Calu3 (cell line): Measurements from ENCODE around the gene EBNA1BP2. TPM values are rescaled to one million over a fixed set of nuclear protein-coding genes. Genes with fewer than 3 reads are reported as not detected.
A peak's percentile ranks its signal among the peaks of the same experiment; 100 is the strongest.

ENCODE experiments used
- BruUV-seq: library from RNA; stranded (reverse); fragments of 400-500 nt; replicated peaks from 2 replicates; lab custom pipeline; 2021; lab: Mats Ljungman, UMichigan
- CTCF ChIA-PET: fragments of 300-600 bp; sonication (Branson Sonifier 250); formaldehyde crosslinking; loops from one replicate; lab custom pipeline; 2022; ENCODE audit warnings: antibody characterized with exemption; lab: Charles Lee
- DNase-seq: peaks from one replicate; pipeline ENCODE4 v3.0.0; 2022
- H3K27ac Mint-ChIP-seq: one replicate; pipeline ENCODE4 v1.8.0; 2022; ENCODE audit warnings: mixed read lengths; ENCODE audit not compliant: unreplicated experiment
- H3K27me3 Mint-ChIP-seq: one replicate; pipeline ENCODE4 v1.8.0; 2022; ENCODE audit warnings: mixed read lengths; ENCODE audit not compliant: unreplicated experiment
- H3K36me3 Mint-ChIP-seq: one replicate; pipeline ENCODE4 v1.8.0; 2022; ENCODE audit warnings: mild to moderate bottlenecking, moderate library complexity, mixed read lengths; ENCODE audit not compliant: insufficient read depth, unreplicated experiment
- H3K4me1 Mint-ChIP-seq: one replicate; pipeline ENCODE4 v1.8.0; 2022; ENCODE audit warnings: mild to moderate bottlenecking, low read depth, mixed read lengths; ENCODE audit not compliant: unreplicated experiment
- H3K4me3 Mint-ChIP-seq: one replicate; pipeline ENCODE4 v1.8.0; 2022; ENCODE audit warnings: mild to moderate bottlenecking, low read depth, moderate library complexity, mixed read lengths; ENCODE audit not compliant: unreplicated experiment
- H3K9me3 Mint-ChIP-seq: one replicate; pipeline ENCODE4 v1.8.0; 2022; ENCODE audit warnings: low read depth, mixed read lengths; ENCODE audit not compliant: unreplicated experiment
- intact Hi-C: fragments of 100-400 bp; cut with micrococcal nuclease; formaldehyde crosslinking; loops from one replicate; pipeline ENCODE4 v1.10.0; 2022; ENCODE audit not compliant: unreplicated experiment
- total RNA-seq: library from RNA; stranded (reverse); gene quantifications from 2 replicates; pipeline ENCODE4 v1.2.3, GENCODE V29; 2022
- TF ChIP-seq, protein P1 (sequence below): fragments of 200-600 bp; IDR thresholded peaks from one replicate; pipeline ENCODE4 v1.8.0; 2022; ENCODE audit warnings: antibody characterized with exemption; ENCODE audit not compliant: unreplicated experiment

Gene EBNA1BP2
- total RNA-seq, 1 experiment from 2014 or later = 132 TPM

GRCh38 chr1:43184388-43184787, 12.3 kb upstream of the EBNA1BP2 start:
- no TSS peak for BruUV-seq
- intact Hi-C loops = no loop called here
- no peaks in the 10 kb centered on the region for H3K27me3 Mint-ChIP-seq
- H3K27ac Mint-ChIP-seq = no peak overlapping the region
- H3K9me3 Mint-ChIP-seq = no peaks in the 10 kb centered on the region
- TF ChIP-seq, protein P1, sequence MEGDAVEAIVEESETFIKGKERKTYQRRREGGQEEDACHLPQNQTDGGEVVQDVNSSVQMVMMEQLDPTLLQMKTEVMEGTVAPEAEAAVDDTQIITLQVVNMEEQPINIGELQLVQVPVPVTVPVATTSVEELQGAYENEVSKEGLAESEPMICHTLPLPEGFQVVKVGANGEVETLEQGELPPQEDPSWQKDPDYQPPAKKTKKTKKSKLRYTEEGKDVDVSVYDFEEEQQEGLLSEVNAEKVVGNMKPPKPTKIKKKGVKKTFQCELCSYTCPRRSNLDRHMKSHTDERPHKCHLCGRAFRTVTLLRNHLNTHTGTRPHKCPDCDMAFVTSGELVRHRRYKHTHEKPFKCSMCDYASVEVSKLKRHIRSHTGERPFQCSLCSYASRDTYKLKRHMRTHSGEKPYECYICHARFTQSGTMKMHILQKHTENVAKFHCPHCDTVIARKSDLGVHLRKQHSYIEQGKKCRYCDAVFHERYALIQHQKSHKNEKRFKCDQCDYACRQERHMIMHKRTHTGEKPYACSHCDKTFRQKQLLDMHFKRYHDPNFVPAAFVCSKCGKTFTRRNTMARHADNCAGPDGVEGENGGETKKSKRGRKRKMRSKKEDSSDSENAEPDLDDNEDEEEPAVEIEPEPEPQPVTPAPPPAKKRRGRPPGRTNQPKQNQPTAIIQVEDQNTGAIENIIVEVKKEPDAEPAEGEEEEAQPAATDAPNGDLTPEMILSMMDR = no peak
- DNase-seq = no peak
- no peaks in the 10 kb centered on the region for H3K4me1 Mint-ChIP-seq
- no peaks in the 10 kb centered on the region for H3K36me3 Mint-ChIP-seq
- CTCF ChIA-PET = no interaction called here
- no peak overlapping the region for H3K4me3 Mint-ChIP-seq

DNA sequence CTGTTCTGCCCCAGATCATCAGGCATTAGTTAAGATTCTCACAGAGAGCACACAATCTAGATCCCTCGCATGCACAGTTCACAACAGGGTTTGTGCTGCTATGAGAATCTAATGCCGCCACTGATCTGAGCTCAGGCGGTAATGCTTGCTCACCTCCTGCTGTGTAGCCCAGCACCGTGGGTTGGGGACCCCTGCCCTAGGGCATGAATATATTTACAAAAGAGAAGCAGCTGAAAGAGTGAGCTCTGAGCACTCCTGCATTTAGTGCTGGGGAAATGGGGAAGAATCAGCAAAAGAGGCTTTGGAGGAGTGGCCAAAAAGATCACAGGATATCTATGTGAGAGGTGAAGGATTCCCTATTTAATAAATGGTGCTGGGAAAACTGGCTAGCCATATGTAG, 5.6 kb upstream of the EBNA1BP2 start:
- H3K27me3 Mint-ChIP-seq = peaks cover 15% of the 10 kb centered on the region
- CTCF ChIA-PET = no interaction called here
- no peaks in the 10 kb centered on the region for H3K9me3 Mint-ChIP-seq
- peaks cover under 1% of the 10 kb centered on the region for H3K36me3 Mint-ChIP-seq
- no TSS peak for BruUV-seq
- DNase-seq = no peak
- TF ChIP-seq, protein P1 = no peak
- H3K4me1 Mint-ChIP-seq = no peaks in the 10 kb centered on the region
- no peak overlapping the region for H3K4me3 Mint-ChIP-seq
- intact Hi-C loops = no loop called here
- no peak overlapping the region for H3K27ac Mint-ChIP-seq

DNA sequence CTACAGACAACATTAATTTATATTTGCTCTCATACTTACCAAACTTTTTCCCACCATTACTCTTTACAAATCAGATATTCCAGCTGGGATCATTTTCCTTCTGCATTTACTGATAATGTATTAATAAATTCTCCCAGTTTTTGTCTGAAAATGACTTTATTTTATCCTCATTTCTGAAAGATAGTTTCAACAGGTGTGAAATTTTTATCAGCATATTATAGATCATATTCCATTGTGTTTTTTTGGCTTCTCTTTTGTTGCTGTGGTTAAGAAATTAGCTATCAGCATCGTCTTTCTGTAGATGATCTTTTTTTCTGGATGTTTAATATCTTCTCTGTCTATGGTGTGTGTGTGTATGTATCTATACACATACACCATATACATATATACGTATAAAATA, 2.8 kb upstream of the EBNA1BP2 start:
- H3K9me3 Mint-ChIP-seq = no peaks in the 10 kb centered on the region
- no TSS peak for BruUV-seq
- H3K27ac Mint-ChIP-seq = no peak overlapping the region
- DNase-seq = no peak
- CTCF ChIA-PET = no interaction called here
- intact Hi-C loops = no loop called here
- peaks cover 8% of the 10 kb centered on the region for H3K4me1 Mint-ChIP-seq
- peaks cover 15% of the 10 kb centered on the region for H3K27me3 Mint-ChIP-seq
- H3K36me3 Mint-ChIP-seq = peaks cover 27% of the 10 kb centered on the region
- no peak overlapping the region for H3K4me3 Mint-ChIP-seq
- TF ChIP-seq, protein P1 = no peak

DNA sequence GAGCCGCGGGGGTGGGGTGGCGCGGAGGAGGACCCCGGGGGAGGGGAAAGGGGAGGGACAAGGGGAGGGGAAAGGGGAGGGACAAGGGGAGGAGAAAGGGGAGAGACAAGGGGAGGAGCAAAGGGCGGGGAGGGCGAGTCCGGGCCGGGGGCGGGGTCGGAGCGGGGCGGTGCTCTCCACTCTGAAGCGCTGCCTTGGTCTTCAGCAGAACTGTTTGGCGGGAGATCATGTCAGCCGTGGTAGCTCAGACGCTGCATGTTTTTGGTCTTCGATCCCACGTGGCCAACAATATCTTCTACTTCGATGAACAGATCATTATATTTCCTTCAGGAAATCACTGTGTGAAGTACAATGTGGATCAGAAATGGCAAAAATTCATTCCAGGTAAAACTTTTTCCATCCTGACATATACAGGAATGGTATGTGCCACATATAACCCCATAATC, 460 bp upstream of the EBNA1BP2 start:
- no peaks in the 10 kb centered on the region for H3K9me3 Mint-ChIP-seq
- DNase-seq = peak; percentile 83
- no TSS peak for BruUV-seq
- intact Hi-C loops = loop anchor here (2.0 kb wide), 1 partner anchor 34 kb away; no protein-coding TSS in a partner anchor
- TF ChIP-seq, protein P1 = no peak
- H3K27ac Mint-ChIP-seq = peak overlapping the region; percentile 89
- H3K4me3 Mint-ChIP-seq = peak overlapping the region; percentile 95
- peaks cover 47% of the 10 kb centered on the region for H3K36me3 Mint-ChIP-seq
- peaks cover 8% of the 10 kb centered on the region for H3K4me1 Mint-ChIP-seq
- peaks cover 13% of the 10 kb centered on the region for H3K27me3 Mint-ChIP-seq
- CTCF ChIA-PET = interaction anchor here (0.6 to 0.7 kb wide), 3 partner anchors 11 to 853 kb away, joined by 4 read pairs; no protein-coding TSS in a partner anchor
